ENCODE data around the gene FBH1.

The FBH1 gene

GRCh38 chr10:5963071-5963470, 73.0 kb downstream of the FBH1 start:
- Histone ChIP-seq H3K27me3 (no peaks in the 10 kb centered on the region), H3K36me3 (no peaks in the 10 kb centered on the region), H3K4me1 (ENCODE audit: control insufficient read depth in 1 of 2, insufficient read depth in 1 of 2, low read depth in 1 of 2, low read length in 1 of 2) (no peaks in the 10 kb centered on the region), H3K9me3 (no peaks in the 10 kb centered on the region), H3K4me3 (ENCODE audit: low read depth in 1 of 2, low read length in 1 of 2) (no peak overlapping the region), H3K27ac (no peak overlapping the region)
- no peak for TF ChIP-seq CTCF (IDR thresholded peaks at IDR 0.05)

GRCh38 chr10:5963591-5963990, 73.5 kb downstream of the FBH1 start:
- H3K4me3 ChIP-seq (ENCODE audit: low read depth in 1 of 2, low read length in 1 of 2): no peak overlapping the region
- no peaks in the 10 kb centered on the region for H3K36me3 ChIP-seq
- TF ChIP-seq CTCF (IDR thresholded peaks at IDR 0.05): no peak
- H3K4me1 ChIP-seq (ENCODE audit: control insufficient read depth in 1 of 2, insufficient read depth in 1 of 2, low read depth in 1 of 2, low read length in 1 of 2): no peaks in the 10 kb centered on the region
- H3K27ac ChIP-seq: no peak overlapping the region
- H3K27me3 ChIP-seq: no peaks in the 10 kb centered on the region
- no peaks in the 10 kb centered on the region for H3K9me3 ChIP-seq

- Histone ChIP-seq H3K4me1 (ENCODE audit: control insufficient read depth in 1 of 2, insufficient read depth in 1 of 2, low read depth in 1 of 2, low read length in 1 of 2) (no peaks in the 10 kb centered on the region), H3K27me3 (no peaks in the 10 kb centered on the region), H3K9me3 (no peaks in the 10 kb centered on the region), H3K4me3 (ENCODE audit: low read depth in 1 of 2, low read length in 1 of 2) (no peak overlapping the region), H3K36me3 (no peaks in the 10 kb centered on the region), H3K27ac (no peak overlapping the region)
- TF ChIP-seq CTCF (IDR thresholded peaks at IDR 0.05): no peak
These were observed 74.7 kb downstream of the FBH1 start for GRCh38 chr10:5964736-5965135.

GRCh38 chr10:5965266-5965665, 75.2 kb downstream of the FBH1 start:
- no peaks in the 10 kb centered on the region for H3K36me3 ChIP-seq

GRCh38 chr10:5968037-5968680, 78.1 kb downstream of the FBH1 start:
- no peak overlapping the region for H3K4me3 ChIP-seq (ENCODE audit: low read depth in 1 of 2, low read length in 1 of 2)
- H3K27me3 ChIP-seq: no peaks in the 10 kb centered on the region
- H3K36me3 ChIP-seq: no peaks in the 10 kb centered on the region
- no peaks in the 10 kb centered on the region for H3K9me3 ChIP-seq
- TF ChIP-seq CTCF (IDR thresholded peaks at IDR 0.05): no peak
- no peak overlapping the region for H3K27ac ChIP-seq
- peaks cover 0 to 5% of the 10 kb centered on the region in 2 experiments for H3K4me1 ChIP-seq (ENCODE audit: control insufficient read depth in 1 of 2, insufficient read depth in 1 of 2, low read depth in 1 of 2, low read length in 1 of 2)

More at GRCh38 chr10:5965266-5965665, 75.2 kb downstream of the FBH1 start:
- no peaks in the 10 kb centered on the region for H3K27me3 ChIP-seq
- no peak overlapping the region for H3K27ac ChIP-seq
- no peaks in the 10 kb centered on the region for H3K9me3 ChIP-seq
- TF ChIP-seq CTCF (IDR thresholded peaks at IDR 0.05): no peak
- no peak overlapping the region for H3K4me3 ChIP-seq (ENCODE audit: low read depth in 1 of 2, low read length in 1 of 2)
- H3K4me1 ChIP-seq (ENCODE audit: control insufficient read depth in 1 of 2, insufficient read depth in 1 of 2, low read depth in 1 of 2, low read length in 1 of 2): no peaks in the 10 kb centered on the region
